Trophoblast cell (in vitro differentiated cells and primary cell): ENCODE results near the gene CACNA1C.

ENCODE experiments used
- DNase-seq, 2 donors: peaks; one replicate each; pipeline ENCODE4 v3.0.0-alpha.2; 2016
- H2AFZ ChIP-seq: 2 replicates; pipeline ENCODE4 v1.6.1; 2013; ENCODE audit warnings: low read length, moderate library complexity, mild to moderate bottlenecking; ENCODE audit not compliant: insufficient read depth, poor library complexity
- H2AK5ac ChIP-seq: 2 replicates; pipeline ENCODE4 v1.6.1; 2013; ENCODE audit warnings: mild to moderate bottlenecking, low read length
- H2BK120ac ChIP-seq: 2 replicates; pipeline ENCODE4 v1.6.1; 2013; ENCODE audit warnings: low read length, mild to moderate bottlenecking, moderate library complexity; ENCODE audit not compliant: insufficient read depth, poor library complexity
- H2BK12ac ChIP-seq: 2 replicates; pipeline ENCODE4 v1.6.1; 2013; ENCODE audit warnings: mild to moderate bottlenecking, low read length, moderate library complexity
- H2BK5ac ChIP-seq: 2 replicates; pipeline ENCODE4 v1.6.1; 2013; ENCODE audit warnings: low read length, low read depth, moderate library complexity, mild to moderate bottlenecking; ENCODE audit not compliant: poor library complexity
- H3K14ac ChIP-seq: 2 replicates; pipeline ENCODE4 v1.6.1; 2013; ENCODE audit warnings: mild to moderate bottlenecking, low read length
- H3K18ac ChIP-seq: 2 replicates; pipeline ENCODE4 v1.6.1; 2013; ENCODE audit warnings: mild to moderate bottlenecking, low read length
- H3K23ac ChIP-seq: 2 replicates; pipeline ENCODE4 v1.6.1; 2013; ENCODE audit warnings: low read length
- H3K27ac ChIP-seq: 2 replicates; pipeline ENCODE4 v1.5.1; 2013; ENCODE audit warnings: low read depth, mild to moderate bottlenecking, inconsistent platforms, low read length, moderate library complexity
- H3K27me3 ChIP-seq: 2 replicates; pipeline ENCODE4 v1.6.1; 2013; ENCODE audit warnings: inconsistent platforms, mild to moderate bottlenecking, low read length, moderate library complexity; ENCODE audit not compliant: insufficient read depth
- H3K36me3 ChIP-seq, 2 experiments: 1 replicate in 1 of 2; 2 replicates in 1 of 2; pipeline ENCODE4 v1.6.1; 2013; ENCODE audit warnings: low read length in 2 of 2, mild to moderate bottlenecking in 2 of 2, moderate library complexity in 1 of 2; ENCODE audit not compliant: insufficient read depth in 2 of 2, control insufficient read depth in 1 of 2
- H3K4ac ChIP-seq: 2 replicates; pipeline ENCODE4 v1.6.1; 2013; ENCODE audit warnings: low read depth, mild to moderate bottlenecking, low read length, moderate library complexity
- H3K4me1 ChIP-seq, 2 experiments: 1 replicate in 1 of 2; 2 replicates in 1 of 2; pipeline ENCODE4 v1.6.1; 2013; ENCODE audit warnings: low read length in 2 of 2, mild to moderate bottlenecking in 2 of 2, moderate library complexity in 1 of 2; ENCODE audit not compliant: insufficient read depth in 2 of 2, control insufficient read depth in 1 of 2
- H3K4me2 ChIP-seq: 2 replicates; pipeline ENCODE4 v1.6.1; 2013; ENCODE audit warnings: inconsistent platforms, mild to moderate bottlenecking, low read length, moderate library complexity
- H3K4me3 ChIP-seq: 2 replicates; pipeline ENCODE4 v1.5.1; 2013; ENCODE audit warnings: mild to moderate bottlenecking, low read depth, low read length, inconsistent platforms
- H3K79me1 ChIP-seq: one replicate; pipeline ENCODE4 v1.6.1; 2013; ENCODE audit warnings: low read length
- H3K79me2 ChIP-seq: 2 replicates; pipeline ENCODE4 v1.6.1; 2013; ENCODE audit warnings: low read length, mild to moderate bottlenecking; ENCODE audit not compliant: control insufficient read depth, insufficient read depth, poor library complexity
- H3K9ac ChIP-seq: 2 replicates; pipeline ENCODE4 v1.6.1; 2013; ENCODE audit warnings: mild to moderate bottlenecking, low read length
- H3K9me3 ChIP-seq: 2 replicates; pipeline ENCODE4 v1.6.1; 2013; ENCODE audit warnings: low read depth, mild to moderate bottlenecking, control low read depth, inconsistent platforms, low read length; ENCODE audit not compliant: insufficient read depth
- H4K12ac ChIP-seq: 2 replicates; pipeline ENCODE4 v1.6.1; 2013; ENCODE audit warnings: low read depth, mild to moderate bottlenecking, low read length, moderate library complexity
- H4K8ac ChIP-seq: 2 replicates; pipeline ENCODE4 v1.6.1; 2013; ENCODE audit warnings: low read depth, mild to moderate bottlenecking, low read length, moderate library complexity
- H4K91ac ChIP-seq: one replicate; pipeline ENCODE4 v1.6.1; 2013; ENCODE audit warnings: low read depth, mild to moderate bottlenecking, low read length, moderate library complexity
- WGBS: extraction: QIAGEN DNeasy Blood & Tissue Kit; methylation state at CpG from one replicate; pipeline ENCODE4 v1.1.7; 2013; ENCODE audit warnings: missing lambda C conversion rate; ENCODE audit not compliant: insufficient read length, insufficient coverage; ENCODE audit errors: extremely low coverage; 5-methylcytosine and 5-hydroxymethylcytosine counted together

Gene CACNA1C

DNA sequence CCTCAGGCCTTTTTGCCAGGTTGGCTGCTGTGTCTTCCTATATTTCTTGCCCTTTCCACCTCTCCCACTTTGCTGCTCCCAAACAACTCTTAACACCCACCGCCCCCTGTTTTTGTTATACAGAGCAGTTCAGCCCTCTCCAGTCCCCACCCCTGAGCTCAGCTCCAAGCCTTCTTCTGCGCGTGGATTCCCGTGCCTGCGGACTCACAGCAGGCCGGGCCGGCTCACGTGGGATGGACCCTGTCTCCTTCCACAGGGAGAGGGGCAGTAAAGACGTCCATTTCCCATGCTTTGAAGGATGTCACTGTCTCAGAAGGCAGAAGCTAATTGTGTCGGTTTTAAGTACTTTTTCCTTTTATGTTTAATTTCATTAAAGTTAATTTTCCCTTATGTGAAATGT lies 139.4 kb downstream of the CACNA1C start:
- Histone ChIP-seq H3K18ac (no peak overlapping the region), H3K4me1 (no peaks in the 10 kb centered on the region), H3K27ac (no peak overlapping the region), H3K4ac (no peak overlapping the region), H3K79me2 (no peaks in the 10 kb centered on the region), H2BK5ac (no peak overlapping the region), H3K9ac (no peak overlapping the region), H3K4me2 (no peak overlapping the region), H2BK12ac (no peak overlapping the region), H3K9me3 (peaks cover 4% of the 10 kb centered on the region), H3K14ac (no peak overlapping the region), H3K36me3 (peaks cover 0 to 6% of the 10 kb centered on the region in 2 experiments), H4K91ac (no peak overlapping the region), H3K79me1 (no peaks in the 10 kb centered on the region), H3K23ac (no peak overlapping the region), H4K8ac (no peak overlapping the region), H4K12ac (no peak overlapping the region), H2AK5ac (no peak overlapping the region), H2AFZ (no peak overlapping the region), H3K4me3 (no peak overlapping the region), H2BK120ac (no peak overlapping the region), H3K27me3 (no peaks in the 10 kb centered on the region)
- no peak for DNase-seq
- WGBS: no CpG with 5 or more reads among the region's 10 CpGs

DNA sequence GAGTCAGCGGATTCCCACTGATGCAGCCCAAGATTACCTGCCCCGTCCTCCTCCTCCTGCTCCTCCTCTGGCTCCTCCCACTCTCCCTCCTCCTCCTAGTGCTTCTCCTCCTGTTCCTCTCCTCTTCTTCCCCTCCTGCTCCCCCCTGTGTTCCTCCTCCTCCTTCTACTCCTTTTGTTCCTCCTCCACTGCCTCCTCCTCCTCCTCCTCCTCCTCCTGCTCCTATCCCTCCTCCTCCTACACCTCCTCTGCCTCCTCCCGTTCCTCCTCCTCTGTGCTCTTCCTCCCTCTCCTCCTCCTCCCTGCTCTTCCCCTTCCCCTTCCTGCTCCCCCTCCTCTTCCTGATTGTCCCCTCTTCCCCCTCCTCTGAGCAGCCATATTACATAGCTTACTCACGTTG lies 141.3 kb downstream of the CACNA1C start:
- Histone ChIP-seq H3K9me3 (peaks cover 6% of the 10 kb centered on the region), H2BK120ac (no peak overlapping the region), H2AK5ac (no peak overlapping the region), H3K4me3 (no peak overlapping the region), H3K27me3 (no peaks in the 10 kb centered on the region), H3K23ac (no peak overlapping the region), H3K79me1 (no peaks in the 10 kb centered on the region), H4K91ac (no peak overlapping the region), H3K18ac (no peak overlapping the region), H2AFZ (no peak overlapping the region), H3K4me1 (peaks cover 5 to 6% of the 10 kb centered on the region in 2 experiments), H3K4ac (no peak overlapping the region), H2BK5ac (no peak overlapping the region), H3K14ac (no peak overlapping the region), H3K79me2 (no peaks in the 10 kb centered on the region), H2BK12ac (no peak overlapping the region), H3K36me3 (peaks cover 0 to 6% of the 10 kb centered on the region in 2 experiments), H4K12ac (no peak overlapping the region), H3K27ac (no peak overlapping the region), H4K8ac (no peak overlapping the region), H3K9ac (no peak overlapping the region), H3K4me2 (no peak overlapping the region)
- WGBS: no CpG with 5 or more reads among the region's 4 CpGs
- DNase-seq: no peak

- H2BK120ac ChIP-seq: no peak overlapping the region
- H3K4me2 ChIP-seq: no peak overlapping the region
- H3K18ac ChIP-seq: no peak overlapping the region
- H3K9ac ChIP-seq: no peak overlapping the region
- no peak overlapping the region for H2AK5ac ChIP-seq
- H3K27ac ChIP-seq: no peak overlapping the region
- no peak overlapping the region for H3K4ac ChIP-seq
- peaks cover 0 to 6% of the 10 kb centered on the region in 2 experiments for H3K36me3 ChIP-seq
- no peak overlapping the region for H2BK12ac ChIP-seq
- H3K79me2 ChIP-seq: no peaks in the 10 kb centered on the region
- no peak for DNase-seq
- no peaks in the 10 kb centered on the region for H3K27me3 ChIP-seq
- H4K12ac ChIP-seq: no peak overlapping the region
- H4K91ac ChIP-seq: no peak overlapping the region
- no peak overlapping the region for H2AFZ ChIP-seq
- H4K8ac ChIP-seq: no peak overlapping the region
- no peak overlapping the region for H2BK5ac ChIP-seq
- H3K79me1 ChIP-seq: no peaks in the 10 kb centered on the region
- H3K9me3 ChIP-seq: peaks cover 6% of the 10 kb centered on the region
- H3K4me1 ChIP-seq: peaks cover 5 to 6% of the 10 kb centered on the region in 2 experiments
- no peak overlapping the region for H3K14ac ChIP-seq
- no peak overlapping the region for H3K23ac ChIP-seq
- H3K4me3 ChIP-seq: no peak overlapping the region
- no CpG with 5 or more reads among the region's 4 CpGs for whole genome bisulfite sequencing
Observed at GRCh38 chr12:2194571-2194970, 141.8 kb downstream of the CACNA1C start.

DNA sequence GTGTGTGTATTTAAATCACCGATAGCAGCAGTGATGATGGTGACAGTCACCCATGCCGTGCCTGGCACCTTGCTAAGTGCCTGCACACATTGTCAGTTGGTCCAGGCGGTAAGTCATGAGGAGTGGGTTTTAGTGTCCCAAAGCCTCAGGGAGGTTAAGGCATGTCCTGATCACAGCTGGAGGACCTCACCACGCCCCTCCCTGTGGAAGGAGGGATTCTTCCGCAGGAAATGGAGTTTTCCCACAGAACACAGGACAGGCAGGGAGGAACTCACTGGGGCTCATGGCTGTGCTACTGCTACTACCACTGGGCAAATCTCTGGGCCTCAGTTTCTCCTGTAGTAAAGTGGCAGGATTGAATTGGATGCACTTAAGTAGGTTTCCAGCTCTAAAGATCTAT lies 142.3 kb downstream of the CACNA1C start:
- Histone ChIP-seq H3K4ac (no peak overlapping the region), H3K14ac (no peak overlapping the region), H3K36me3 (peaks cover 0 to 6% of the 10 kb centered on the region in 2 experiments), H3K9me3 (peaks cover 6% of the 10 kb centered on the region), H4K91ac (no peak overlapping the region), H2BK5ac (no peak overlapping the region), H3K4me1 (peaks cover 5 to 6% of the 10 kb centered on the region in 2 experiments), H2BK12ac (no peak overlapping the region), H4K12ac (no peak overlapping the region), H3K9ac (no peak overlapping the region), H3K79me1 (no peaks in the 10 kb centered on the region), H3K4me3 (no peak overlapping the region), H2AFZ (no peak overlapping the region), H3K4me2 (no peak overlapping the region), H3K23ac (no peak overlapping the region), H3K27me3 (no peaks in the 10 kb centered on the region), H4K8ac (no peak overlapping the region), H2AK5ac (no peak overlapping the region), H3K18ac (no peak overlapping the region), H3K27ac (no peak overlapping the region), H3K79me2 (no peaks in the 10 kb centered on the region), H2BK120ac (no peak overlapping the region)
- WGBS: no CpG with 5 or more reads among the region's 5 CpGs
- no peak for DNase-seq
